NCI-H187 (cell line): ENCODE results near the gene HECW1.
"Not testable (repeated sequence)": the region's sequence is repeated elsewhere in the genome, so short reads cannot be mapped to it uniquely, and the experiment has no call there.

ENCODE experiments used
- DNase-seq, 2 experiments: peaks; one replicate each; lab custom pipeline; 2025; lab: John Stamatoyannopoulos, UW

HECW1 gene

DNA sequence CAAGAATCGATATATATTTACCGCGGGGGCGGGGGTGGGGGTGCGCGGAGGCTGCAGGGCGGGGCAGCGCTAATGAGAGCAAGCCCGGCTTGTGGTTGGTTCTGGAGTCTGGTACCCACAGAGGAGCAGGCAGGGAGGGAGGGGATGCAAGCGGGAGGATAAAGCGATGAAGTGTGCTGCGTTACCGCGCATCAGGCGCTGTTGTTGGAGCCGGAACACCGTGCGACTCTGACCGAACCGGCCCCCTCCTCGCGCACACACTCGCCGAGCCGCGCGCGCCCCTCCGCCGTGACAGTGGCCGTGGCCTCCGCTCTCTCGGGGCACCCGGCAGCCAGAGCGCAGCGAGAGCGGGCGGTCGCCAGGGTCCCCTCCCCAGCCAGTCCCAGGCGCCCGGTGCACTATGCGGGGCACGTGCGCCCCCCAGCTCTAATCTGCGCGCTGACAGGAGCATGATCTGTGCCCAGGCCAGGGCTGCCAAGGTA, at the start of gene HECW1:
TSS of gene HECW1 (plus strand) at position 189 of the 482 bp plus-strand sequence. CDS start 131,259 bp downstream, outside the sequence.
- DNase-seq, result no peak

DNA sequence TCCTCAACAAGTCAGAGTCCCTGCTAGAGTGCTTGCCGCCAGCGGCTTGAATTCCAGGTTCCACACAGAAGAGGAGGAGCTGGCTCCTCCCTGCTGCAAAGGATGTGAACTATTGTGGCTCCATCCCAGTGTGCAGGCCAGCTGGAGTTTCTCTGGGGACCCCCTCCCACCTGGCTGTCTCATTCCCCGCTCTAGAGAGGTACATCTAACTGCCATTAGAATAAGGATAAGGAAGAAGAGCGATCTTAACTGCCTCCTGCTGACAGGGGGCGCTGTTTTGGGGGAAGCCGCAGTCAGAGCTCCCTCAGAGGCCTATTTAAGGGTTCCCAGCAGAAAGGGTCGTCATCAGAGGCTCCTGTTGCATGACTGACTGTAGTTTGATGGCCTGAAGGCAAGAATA, 40.8 kb upstream of the HECW1 start:
- no peak for DNase-seq

- DNase-seq, result no peak
Measured at GRCh38 chr7:43072530-43072929, 39.9 kb upstream of the HECW1 start.

- not testable (repeated sequence) for DNase-seq
Measured at GRCh38 chr7:43073811-43074210, 38.6 kb upstream of the HECW1 start.

GRCh38 chr7:43076189-43076605, 36.2 kb upstream of the HECW1 start:
- no peak for DNase-seq

DNA sequence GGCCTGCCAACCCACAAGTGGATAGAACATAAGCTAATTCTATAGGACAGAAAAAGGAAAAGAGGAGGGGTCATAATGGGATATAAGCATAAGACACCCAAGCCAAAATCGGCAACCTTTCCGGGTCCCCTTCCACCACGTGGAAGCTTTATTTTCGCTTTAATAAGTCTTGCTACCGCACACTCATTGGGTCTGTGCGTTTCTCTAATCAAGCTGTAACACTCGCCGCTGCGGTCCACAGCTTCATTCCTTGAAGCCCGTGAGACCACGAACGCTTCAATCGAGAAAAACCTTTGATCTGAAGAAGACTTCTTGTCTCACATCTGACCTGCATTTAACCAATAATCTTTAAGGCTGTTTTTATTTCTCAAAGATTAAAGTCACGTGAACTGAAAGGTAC, 35.8 kb upstream of the HECW1 start:
- DNase-seq, result no peak

GRCh38 chr7:43077285-43077684, 35.2 kb upstream of the HECW1 start:
- DNase-seq, result no peak

DNA sequence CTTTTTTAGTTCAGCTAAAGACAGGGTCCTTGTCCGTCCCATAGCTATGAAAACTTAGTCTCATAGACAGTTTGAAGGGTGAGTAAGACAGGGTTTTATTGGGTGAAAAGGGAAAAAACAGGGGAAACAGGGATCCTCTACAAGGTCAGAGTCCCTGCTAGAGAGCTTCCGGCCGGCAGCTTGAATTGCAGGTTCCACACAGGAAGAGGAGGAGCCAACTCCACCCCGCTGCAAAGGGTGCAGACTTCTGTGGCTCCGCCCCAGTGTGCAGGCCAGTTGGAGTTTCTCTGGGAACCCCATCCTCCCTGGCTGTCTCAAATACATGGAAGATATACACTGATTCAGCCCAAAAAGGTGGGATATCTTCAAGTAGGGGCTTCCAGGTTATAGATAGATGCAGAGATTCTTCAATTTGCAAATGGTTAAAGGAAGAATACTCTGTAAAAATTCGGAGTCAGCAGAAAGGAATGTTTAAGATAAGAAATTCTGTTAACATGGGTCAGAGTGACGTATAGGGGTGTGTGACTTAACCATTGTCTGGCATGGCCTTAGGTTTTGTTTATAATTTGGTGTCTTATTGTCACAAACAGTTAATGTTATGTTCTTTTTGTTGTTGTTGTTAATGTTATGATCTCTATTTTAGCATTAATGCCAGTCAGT, 34.6 kb upstream of the HECW1 start:
- DNase-seq, result no peak

GRCh38 chr7:43078794-43079193, 33.7 kb upstream of the HECW1 start:
- DNase-seq, result no peak

GRCh38 chr7:43081603-43082002, 30.8 kb upstream of the HECW1 start:
- no peak for DNase-seq

DNA sequence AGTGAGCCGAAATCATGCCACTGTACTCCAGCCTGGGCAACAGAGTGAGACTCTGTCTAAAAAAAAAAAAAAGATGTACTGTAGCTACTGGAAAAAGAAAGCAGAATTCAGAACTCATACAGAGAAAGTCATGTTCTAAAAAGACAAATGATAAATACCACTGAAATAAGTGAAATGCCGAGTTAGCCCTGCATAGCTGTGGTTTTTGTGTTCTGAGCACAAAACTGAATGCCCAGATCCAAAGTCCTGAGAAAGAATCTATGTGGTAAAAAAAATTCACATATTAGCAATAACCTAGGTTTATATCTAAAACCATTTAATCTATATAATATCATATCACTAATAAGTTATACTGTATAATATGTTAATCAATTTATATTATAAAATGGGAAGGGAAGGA, 29.3 kb upstream of the HECW1 start:
- no peak for DNase-seq

GRCh38 chr7:43085017-43085416, 27.4 kb upstream of the HECW1 start:
- DNase-seq, result no peak

GRCh38 chr7:43085992-43086391, 26.5 kb upstream of the HECW1 start:
- no peak for DNase-seq

DNA sequence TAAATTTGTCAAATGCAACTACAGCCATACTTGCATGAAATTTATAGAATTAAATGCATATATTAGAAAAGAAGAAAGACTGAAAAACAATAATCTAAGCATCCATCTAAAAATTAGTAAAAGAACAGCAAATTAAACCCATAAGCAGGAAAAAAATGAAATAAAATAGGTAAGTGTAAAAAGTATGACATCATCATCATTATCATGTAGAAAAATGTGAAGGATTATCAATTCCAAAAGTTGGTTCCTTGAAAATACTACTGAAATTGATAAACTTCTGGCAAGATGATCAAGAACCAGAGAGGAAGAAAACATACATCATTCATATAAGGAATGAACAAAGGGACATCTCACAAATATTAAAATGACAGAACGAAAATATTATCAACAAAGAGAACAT, 19.6 kb upstream of the HECW1 start:
- DNase-seq, result no peak

DNA sequence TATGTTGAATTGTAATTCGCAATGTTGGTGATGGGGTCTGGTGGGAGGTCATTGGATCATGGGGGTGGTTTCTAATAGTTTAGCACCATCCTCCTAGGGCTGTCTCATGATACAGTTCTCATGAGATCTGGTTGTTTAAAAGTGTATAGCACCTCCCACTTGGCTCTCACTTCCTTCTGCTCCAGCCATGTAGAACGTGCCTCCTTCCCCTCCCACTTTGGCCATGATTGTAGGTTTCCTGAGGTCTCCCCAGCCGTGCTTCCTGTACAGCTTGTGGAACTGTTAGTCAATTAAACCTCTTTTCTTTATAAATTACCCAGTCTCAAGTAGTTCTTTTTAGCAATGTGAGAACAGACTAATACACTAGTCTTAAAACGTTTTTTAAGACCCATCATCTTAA, 15.6 kb upstream of the HECW1 start:
- DNase-seq, result no peak

- DNase-seq, result no peak
Measured at GRCh38 chr7:43099750-43100149, 12.7 kb upstream of the HECW1 start.

GRCh38 chr7:43104874-43105520, 7.5 kb upstream of the HECW1 start:
- DNase-seq, result no peak

DNA sequence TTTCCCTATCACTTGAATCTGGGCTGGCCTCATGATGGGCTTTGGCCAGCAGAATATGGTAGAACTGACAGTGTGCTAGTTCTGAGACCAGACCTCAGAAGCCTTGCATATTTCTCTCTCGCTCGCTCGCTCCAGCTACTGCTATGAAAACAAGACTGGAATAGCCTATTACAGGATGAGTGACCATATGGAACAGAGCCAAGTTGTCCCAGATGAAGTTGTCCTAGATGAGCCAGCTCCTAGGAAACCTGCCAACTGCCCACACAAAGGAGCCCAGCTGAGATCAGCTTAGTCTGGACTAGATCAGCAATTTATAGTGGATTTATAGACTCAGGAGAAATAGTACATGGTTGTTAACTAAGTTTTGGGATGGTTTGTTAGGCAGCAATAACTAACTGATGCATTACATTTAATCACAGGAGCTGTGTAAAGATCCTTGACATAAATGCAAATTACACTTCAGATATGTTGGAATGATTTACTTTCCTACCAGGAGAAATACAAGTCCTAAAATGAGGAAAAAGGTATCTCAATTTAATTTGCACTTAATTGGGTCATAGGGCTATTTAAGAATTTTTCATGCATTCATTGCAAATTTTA, 6.8 kb upstream of the HECW1 start:
- no peak for DNase-seq

DNA sequence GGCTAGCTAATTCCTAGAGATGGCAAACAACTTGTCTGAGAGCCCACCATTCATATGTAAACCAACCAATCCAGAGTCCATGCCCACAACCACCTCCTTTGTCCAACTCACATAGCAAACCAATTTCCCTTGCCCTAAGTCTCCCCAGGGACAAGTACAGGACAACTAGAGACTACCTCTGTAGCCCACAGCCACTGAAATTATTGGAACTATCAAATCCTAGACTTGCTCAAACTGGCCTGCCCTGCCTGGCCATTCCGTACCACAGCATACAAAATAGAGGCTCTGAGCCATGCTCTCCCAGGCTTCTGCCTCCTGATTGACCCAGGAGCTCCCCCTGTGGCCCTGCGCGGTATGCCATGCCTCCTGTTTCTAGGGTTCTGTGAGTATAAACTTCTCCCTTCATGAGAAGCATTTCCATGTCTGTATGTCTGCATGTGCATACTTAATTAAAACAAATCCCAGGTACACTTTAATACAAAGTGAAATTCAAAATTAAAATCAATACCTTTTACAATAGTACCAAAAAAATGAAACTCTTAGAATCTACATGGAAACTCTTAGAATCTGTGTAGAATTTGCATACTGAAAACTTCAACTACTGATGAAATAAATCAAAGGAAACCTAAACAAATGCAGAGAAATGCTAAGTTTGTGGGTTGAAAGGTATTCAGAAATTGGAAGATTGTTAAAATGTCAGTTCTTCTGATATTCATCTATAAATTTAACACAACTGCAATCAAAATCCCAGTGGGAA, 4.0 kb upstream of the HECW1 start:
- no peak for DNase-seq

- DNase-seq, result no peak
Measured at GRCh38 chr7:43110791-43111535, 1.5 kb upstream of the HECW1 start.

DNA sequence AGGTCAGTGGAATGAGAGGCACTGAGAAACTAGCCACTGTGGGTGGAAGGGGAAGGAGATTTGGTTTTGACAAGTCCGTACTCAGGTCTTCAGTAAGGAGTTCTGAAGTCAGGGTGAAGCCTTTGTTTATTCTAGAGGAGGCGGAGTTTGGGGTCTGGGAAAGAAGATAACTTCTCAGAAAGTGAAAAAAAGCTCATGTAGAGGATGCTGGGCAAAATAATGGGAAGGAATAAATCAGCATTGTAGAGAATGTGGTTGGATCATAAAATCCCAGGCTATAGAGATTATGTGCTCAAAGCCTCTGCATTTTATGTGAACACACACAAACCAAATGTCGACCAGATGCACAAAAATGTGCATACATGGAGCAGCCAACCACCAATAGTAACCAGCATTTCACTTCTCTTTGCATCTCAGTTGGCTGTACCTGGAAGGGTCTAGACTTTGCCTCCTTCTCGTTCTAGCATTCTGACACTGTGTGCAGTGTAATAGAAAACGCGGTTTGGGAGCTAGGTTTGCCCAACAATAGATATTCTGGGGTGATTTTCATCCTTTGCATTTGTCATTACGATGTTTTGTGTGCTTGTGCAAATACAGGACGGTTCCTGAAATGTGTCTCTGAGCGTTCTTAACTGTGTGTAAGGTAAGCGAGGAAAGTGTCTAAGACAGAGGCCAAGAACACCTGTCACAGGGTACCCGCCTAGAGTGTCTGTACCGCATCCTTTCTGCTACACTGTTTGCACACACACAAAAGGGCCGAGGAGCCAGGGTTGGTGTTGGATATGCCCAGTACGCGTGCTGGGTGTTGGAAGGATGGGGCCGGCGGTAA, 603 bp upstream of the HECW1 start:
- no peak for DNase-seq
